DND-41 (cell line): ENCODE results near the gene UBE2K.
"Not testable (repeated sequence)": the region's sequence is repeated elsewhere in the genome, so short reads cannot be mapped to it uniquely, and the experiment has no call there.

Experiments
- ATAC-seq: fragments of 200-7000 bp; cut with Tn5 transposase; 3 replicates; pipeline ENCODE4 v1.9.1; 2021; ENCODE audit warnings: low read depth; ENCODE audit not compliant: insufficient read depth
- DNase-seq: peaks from one replicate; pipeline ENCODE4 v3.0.0-alpha.2; 2020
- H2AFZ ChIP-seq: 2 replicates; pipeline ENCODE4 v1.6.0; 2012; ENCODE audit warnings: low read depth, low read length
- H3K27ac ChIP-seq: 2 replicates; pipeline ENCODE4 v1.5.1; 2012; ENCODE audit warnings: low read length, inconsistent platforms
- H3K27me3 ChIP-seq: fragments of 200-600 bp; sonication (generic); 2 replicates; pipeline ENCODE4 v1.6.0; 2012; ENCODE audit warnings: low read length, mild to moderate bottlenecking, inconsistent platforms; ENCODE audit not compliant: insufficient read depth, poor library complexity
- H3K36me3 ChIP-seq: 2 replicates; pipeline ENCODE4 v1.5.1; 2012; ENCODE audit warnings: low read length, inconsistent platforms; ENCODE audit not compliant: insufficient read depth
- H3K4me1 ChIP-seq: 2 replicates; pipeline ENCODE4 v1.5.1; 2012; ENCODE audit warnings: mild to moderate bottlenecking, low read length; ENCODE audit not compliant: insufficient read depth
- H3K4me2 ChIP-seq: 2 replicates; pipeline ENCODE4 v1.6.0; 2012; ENCODE audit warnings: mild to moderate bottlenecking, moderate library complexity, low read length, inconsistent platforms; ENCODE audit not compliant: insufficient read depth
- H3K4me3 ChIP-seq, 2 experiments: fragments of 200-600 bp in 1 of 2; shearing (Covaris generic) in 1 of 2; 2 replicates each; pipeline ENCODE4 v1.5.1; 2012 to 2016; ENCODE audit warnings: inconsistent platforms in 2 of 2, low read length in 2 of 2, mild to moderate bottlenecking in 2 of 2, low read depth in 1 of 2, moderate library complexity in 1 of 2
- H3K79me2 ChIP-seq: 2 replicates; pipeline ENCODE4 v1.6.0; 2012; ENCODE audit warnings: low read length, inconsistent platforms; ENCODE audit not compliant: insufficient read depth
- H3K9ac ChIP-seq: 2 replicates; pipeline ENCODE4 v1.6.0; 2012; ENCODE audit warnings: low read depth, mild to moderate bottlenecking, inconsistent platforms, low read length, moderate library complexity
- H3K9me3 ChIP-seq: 2 replicates; pipeline ENCODE4 v1.5.1; 2012; ENCODE audit warnings: low read length, moderate library complexity, mild to moderate bottlenecking, inconsistent platforms; ENCODE audit not compliant: insufficient read depth, severe bottlenecking
- H4K20me1 ChIP-seq: 2 replicates; pipeline ENCODE4 v1.6.0; 2012; ENCODE audit warnings: low read length; ENCODE audit not compliant: insufficient read depth
- CTCF ChIP-seq: IDR thresholded peaks from 2 replicates; pipeline ENCODE4 v1.5.1; 2012; ENCODE audit warnings: borderline replicate concordance, low read length, moderate library complexity, mild to moderate bottlenecking; ENCODE audit not compliant: poor library complexity, severe bottlenecking; ENCODE audit errors: extremely low read depth
- EZH2 ChIP-seq: IDR thresholded peaks from 3 replicates; pipeline ENCODE4 v1.6.1; 2012; ENCODE audit warnings: borderline replicate concordance, low read depth, mild to moderate bottlenecking, moderate library complexity, low read length, inconsistent platforms; ENCODE audit not compliant: severe bottlenecking

Gene UBE2K

DNA sequence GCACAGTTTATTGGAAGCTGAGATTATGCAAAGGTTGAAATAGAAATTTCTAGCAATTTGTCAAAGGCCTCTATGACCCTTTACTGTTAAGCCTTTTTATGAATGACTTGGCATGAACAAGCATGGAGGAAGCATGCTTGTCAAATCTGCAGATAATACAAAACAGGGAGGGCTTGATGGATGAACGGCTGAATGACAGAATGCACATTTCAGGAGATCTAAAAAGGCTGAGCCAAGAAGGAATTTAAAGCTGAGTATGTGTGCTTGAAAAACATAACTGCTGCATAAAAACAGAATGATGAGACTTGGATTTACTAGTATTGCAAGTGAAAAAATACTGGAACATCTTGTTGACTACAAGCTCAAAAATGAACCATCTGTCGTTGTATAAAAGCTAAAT, 29.0 kb upstream of the UBE2K start:
- H3K27ac ChIP-seq: no peak overlapping the region
- no peak overlapping the region for H3K4me3 ChIP-seq
- no peaks in the 10 kb centered on the region for H3K27me3 ChIP-seq
- H3K9ac ChIP-seq: no peak overlapping the region
- no peaks in the 10 kb centered on the region for H4K20me1 ChIP-seq
- ATAC-seq (no peak), DNase-seq (no peak)
- no peaks in the 10 kb centered on the region for H3K4me1 ChIP-seq
- H3K79me2 ChIP-seq: no peaks in the 10 kb centered on the region
- TF ChIP-seq EZH2 (no peak), CTCF (no peak)
- H2AFZ ChIP-seq: no peak overlapping the region
- H3K9me3 ChIP-seq: no peaks in the 10 kb centered on the region
- H3K4me2 ChIP-seq: no peak overlapping the region
- no peaks in the 10 kb centered on the region for H3K36me3 ChIP-seq

- not testable (repeated sequence) for ATAC-seq, H3K9me3 ChIP-seq, H3K9ac ChIP-seq, H3K27me3 ChIP-seq, H3K27ac ChIP-seq, DNase-seq, H3K4me1 ChIP-seq, H3K79me2 ChIP-seq, H3K36me3 ChIP-seq, H2AFZ ChIP-seq, H3K4me2 ChIP-seq, H4K20me1 ChIP-seq, H3K4me3 ChIP-seq
Measured at GRCh38 chr4:39670296-39670695, 27.6 kb upstream of the UBE2K start.

GRCh38 chr4:39675681-39676080, 22.3 kb upstream of the UBE2K start:
- H3K9me3 ChIP-seq, ATAC-seq, DNase-seq, H3K4me1 ChIP-seq, H4K20me1 ChIP-seq, H3K4me2 ChIP-seq, H3K4me3 ChIP-seq, H3K27me3 ChIP-seq, H2AFZ ChIP-seq, H3K79me2 ChIP-seq, H3K27ac ChIP-seq, H3K9ac ChIP-seq, H3K36me3 ChIP-seq: not testable (repeated sequence)

DNA sequence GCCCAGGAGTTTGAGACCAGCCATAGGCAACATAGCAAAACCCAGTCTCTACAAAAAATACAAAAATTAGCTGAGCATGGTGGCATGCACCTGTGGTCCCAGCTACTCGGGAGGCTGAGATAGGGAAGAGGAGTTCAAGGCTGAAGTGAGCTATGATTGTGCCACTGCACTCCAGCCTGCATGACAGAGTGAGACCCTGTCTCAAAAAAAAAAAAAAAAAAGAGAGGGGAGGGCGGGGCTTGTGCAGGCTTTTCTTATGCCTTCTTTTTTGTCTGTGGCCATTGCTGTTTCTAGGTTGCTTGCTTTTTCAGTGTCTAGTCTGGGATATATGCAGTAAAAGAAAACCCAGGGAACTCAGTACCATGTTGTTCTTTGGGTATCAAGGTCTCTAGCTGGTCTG, 16.9 kb upstream of the UBE2K start:
- not testable (repeated sequence) for DNase-seq, H3K9ac ChIP-seq, H3K4me1 ChIP-seq, H2AFZ ChIP-seq, H3K4me2 ChIP-seq, H3K27ac ChIP-seq, H3K27me3 ChIP-seq, H3K36me3 ChIP-seq, ATAC-seq, H3K4me3 ChIP-seq, H3K79me2 ChIP-seq, H4K20me1 ChIP-seq, H3K9me3 ChIP-seq

DNA sequence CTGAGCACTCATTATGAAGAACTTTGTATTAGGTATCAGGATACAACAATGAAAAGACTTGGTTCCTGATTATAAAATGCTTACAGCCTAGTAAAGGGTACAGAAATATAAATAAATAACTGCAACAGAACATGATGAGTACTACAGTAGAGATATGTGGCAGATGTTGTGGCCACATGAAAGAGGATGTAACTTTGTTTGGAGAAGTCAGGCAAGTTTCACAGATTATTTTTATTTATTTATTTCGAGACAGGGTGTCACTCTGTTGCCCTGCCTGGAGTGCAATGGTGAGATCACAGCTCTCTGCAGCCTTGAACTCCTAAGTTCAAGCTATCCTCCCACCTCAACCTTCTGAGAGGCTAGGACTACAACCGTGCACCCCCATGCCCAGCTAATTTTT, 15.8 kb upstream of the UBE2K start:
- no peak for DNase-seq
- H3K4me1 ChIP-seq: no peaks in the 10 kb centered on the region
- H3K4me2 ChIP-seq: no peak overlapping the region
- no peak overlapping the region for H3K4me3 ChIP-seq
- H3K9ac ChIP-seq: no peak overlapping the region
- H3K27me3 ChIP-seq: no peaks in the 10 kb centered on the region
- no peak for TF ChIP-seq EZH2
- TF ChIP-seq CTCF: no peak
- no peaks in the 10 kb centered on the region for H3K36me3 ChIP-seq
- H3K9me3 ChIP-seq: no peaks in the 10 kb centered on the region
- H2AFZ ChIP-seq: no peak overlapping the region
- no peaks in the 10 kb centered on the region for H3K79me2 ChIP-seq
- no peak overlapping the region for H3K27ac ChIP-seq
- no peak for ATAC-seq
- H4K20me1 ChIP-seq: no peaks in the 10 kb centered on the region
